Measurements from ENCODE around the gene HNRNPR.
A peak's percentile ranks its signal among the peaks of the same experiment; 100 is the strongest.
"Not testable (repeated sequence)": the region's sequence is repeated elsewhere in the genome, so short reads cannot be mapped to it uniquely, and the experiment has no call there.

HNRNPR gene

GRCh38 chr1:23273450-23274133 lies 70.5 kb downstream of the HNRNPR start:
- H2BK5ac ChIP-seq (ENCODE audit: low read depth, low read length, poor library complexity, severe bottlenecking), result no peak overlapping the region
- peak; percentile 85 for DNase-seq
- H3K27ac ChIP-seq (ENCODE audit: low read length, poor library complexity, severe bottlenecking), result no peak overlapping the region
- no peak overlapping the region for H3K14ac ChIP-seq (ENCODE audit: low read length in 2 of 2)
- no peak overlapping the region for H3K4ac ChIP-seq (ENCODE audit: low read depth in 1 of 2, low read length in 2 of 2)
- no peak overlapping the region for H3K4me2 ChIP-seq (ENCODE audit: low read length, poor library complexity, severe bottlenecking)
- no peak overlapping the region for H2BK15ac ChIP-seq (ENCODE audit: low read depth, poor library complexity, severe bottlenecking)
- no peak overlapping the region for H2AK5ac ChIP-seq (ENCODE audit: low read length, severe bottlenecking)
- H3K18ac ChIP-seq (ENCODE audit: low read depth in 1 of 2, low read length in 2 of 2), result no peak overlapping the region
- H3K9ac ChIP-seq (ENCODE audit: low read length), result no peak overlapping the region
- H3K4me3 ChIP-seq (ENCODE audit: insufficient read depth in 1 of 2, low read depth in 1 of 2, low read length in 2 of 2), result no peak overlapping the region
- WGBS, result 74% methylated on average over 7 of the region's 8 CpGs
- no peak overlapping the region for H2BK120ac ChIP-seq (ENCODE audit: low read depth, low read length)
- no peaks in the 10 kb centered on the region for H3K27me3 ChIP-seq (ENCODE audit: control insufficient read depth in 1 of 2, insufficient read depth in 1 of 2, low read length in 2 of 2)
- no peaks in the 10 kb centered on the region for H3K9me3 ChIP-seq (ENCODE audit: control insufficient read depth, low read length)
- peaks cover under 1% of the 10 kb centered on the region for H3K79me1 ChIP-seq (replicated peaks; ENCODE audit: low read length, poor library complexity, severe bottlenecking)
- H2AFZ ChIP-seq (ENCODE audit: low read depth, low read length), result no peak overlapping the region
- peaks cover 4 to 5% of the 10 kb centered on the region in 2 experiments for H3K36me3 ChIP-seq (ENCODE audit: control insufficient read depth in 1 of 2, insufficient read depth in 2 of 2, low read depth in 1 of 2, low read length in 2 of 2)
- H3K23ac ChIP-seq (ENCODE audit: low read length in 2 of 2), result no peak overlapping the region
- no peak overlapping the region for H2BK12ac ChIP-seq (ENCODE audit: low read length in 2 of 2)
- no peak overlapping the region for H4K91ac ChIP-seq (ENCODE audit: low read length)
- H3K4me1 ChIP-seq (ENCODE audit: control insufficient read depth, insufficient read depth, low read depth, low read length), result peaks cover 2% of the 10 kb centered on the region
- H4K8ac ChIP-seq (ENCODE audit: low read length), result no peak overlapping the region

GRCh38 chr1:23263380-23263887 lies 80.7 kb downstream of the HNRNPR start:
- no peak overlapping the region for H2BK120ac ChIP-seq (ENCODE audit: low read depth, low read length)
- H3K14ac ChIP-seq (ENCODE audit: low read length in 2 of 2), result no peak overlapping the region
- no peak overlapping the region for H4K8ac ChIP-seq (ENCODE audit: low read length)
- no peak overlapping the region for H3K4me3 ChIP-seq (ENCODE audit: insufficient read depth in 1 of 2, low read depth in 1 of 2, low read length in 2 of 2)
- no peak overlapping the region for H2BK12ac ChIP-seq (ENCODE audit: low read length in 2 of 2)
- H3K9ac ChIP-seq (ENCODE audit: low read length), result no peak overlapping the region
- no peak overlapping the region for H3K23ac ChIP-seq (ENCODE audit: low read length in 2 of 2)
- H3K4ac ChIP-seq (ENCODE audit: low read depth in 1 of 2, low read length in 2 of 2), result no peak overlapping the region
- H3K18ac ChIP-seq (ENCODE audit: low read depth in 1 of 2, low read length in 2 of 2), result no peak overlapping the region
- H3K4me1 ChIP-seq (ENCODE audit: control insufficient read depth, insufficient read depth, low read depth, low read length), result no peaks in the 10 kb centered on the region
- no peaks in the 10 kb centered on the region for H3K79me1 ChIP-seq (replicated peaks; ENCODE audit: low read length, poor library complexity, severe bottlenecking)
- H3K4me2 ChIP-seq (ENCODE audit: low read length, poor library complexity, severe bottlenecking), result no peak overlapping the region
- H2BK5ac ChIP-seq (ENCODE audit: low read depth, low read length, poor library complexity, severe bottlenecking), result no peak overlapping the region
- no peak overlapping the region for H3K27ac ChIP-seq (ENCODE audit: low read length, poor library complexity, severe bottlenecking)
- no peak overlapping the region for H2AK5ac ChIP-seq (ENCODE audit: low read length, severe bottlenecking)
- no peaks in the 10 kb centered on the region for H3K9me3 ChIP-seq (ENCODE audit: control insufficient read depth, low read length)
- no peak overlapping the region for H2AFZ ChIP-seq (ENCODE audit: low read depth, low read length)
- H4K91ac ChIP-seq (ENCODE audit: low read length), result no peak overlapping the region
- no peak for DNase-seq
- 89% methylated on average over 1 of the region's 3 CpGs for WGBS
- H3K36me3 ChIP-seq (ENCODE audit: control insufficient read depth in 1 of 2, insufficient read depth in 2 of 2, low read depth in 1 of 2, low read length in 2 of 2), result no peaks in the 10 kb centered on the region
- no peak overlapping the region for H2BK15ac ChIP-seq (ENCODE audit: low read depth, poor library complexity, severe bottlenecking)
- H3K27me3 ChIP-seq (ENCODE audit: control insufficient read depth in 1 of 2, insufficient read depth in 1 of 2, low read length in 2 of 2), result peaks cover 0 to 7% of the 10 kb centered on the region in 2 experiments

GRCh38 chr1:23258082-23258481 lies 86.0 kb downstream of the HNRNPR start:
- not testable (repeated sequence) for H3K9me3 ChIP-seq (ENCODE audit: control insufficient read depth, low read length); H2BK12ac ChIP-seq (ENCODE audit: low read length in 2 of 2); H2BK120ac ChIP-seq (ENCODE audit: low read depth, low read length); H4K91ac ChIP-seq (ENCODE audit: low read length); H3K27me3 ChIP-seq (ENCODE audit: control insufficient read depth in 1 of 2, insufficient read depth in 1 of 2, low read length in 2 of 2); H2AFZ ChIP-seq (ENCODE audit: low read depth, low read length); H2AK5ac ChIP-seq (ENCODE audit: low read length, severe bottlenecking); H3K23ac ChIP-seq (ENCODE audit: low read length in 2 of 2); H3K18ac ChIP-seq (ENCODE audit: low read depth in 1 of 2, low read length in 2 of 2); H2BK15ac ChIP-seq (ENCODE audit: low read depth, poor library complexity, severe bottlenecking); H3K4me3 ChIP-seq (ENCODE audit: insufficient read depth in 1 of 2, low read depth in 1 of 2, low read length in 2 of 2); H3K9ac ChIP-seq (ENCODE audit: low read length); H4K8ac ChIP-seq (ENCODE audit: low read length); H3K27ac ChIP-seq (ENCODE audit: low read length, poor library complexity, severe bottlenecking); H3K36me3 ChIP-seq (ENCODE audit: control insufficient read depth in 1 of 2, insufficient read depth in 2 of 2, low read depth in 1 of 2, low read length in 2 of 2); H3K79me1 ChIP-seq (replicated peaks; ENCODE audit: low read length, poor library complexity, severe bottlenecking); H3K14ac ChIP-seq (ENCODE audit: low read length in 2 of 2); H3K4me2 ChIP-seq (ENCODE audit: low read length, poor library complexity, severe bottlenecking); DNase-seq; H3K4ac ChIP-seq (ENCODE audit: low read depth in 1 of 2, low read length in 2 of 2); H3K4me1 ChIP-seq (ENCODE audit: control insufficient read depth, insufficient read depth, low read depth, low read length); H2BK5ac ChIP-seq (ENCODE audit: low read depth, low read length, poor library complexity, severe bottlenecking)
- 81% methylated on average over 1 of the region's 2 CpGs for WGBS

GRCh38 chr1:23257371-23257770 lies 86.7 kb downstream of the HNRNPR start:
- 96% methylated on average over 19 of the region's 34 CpGs for WGBS

More at GRCh38 chr1:23257371-23257770, 86.7 kb downstream of the HNRNPR start:
- not testable (repeated sequence) for H3K18ac ChIP-seq (ENCODE audit: low read depth in 1 of 2, low read length in 2 of 2); H2BK15ac ChIP-seq (ENCODE audit: low read depth, poor library complexity, severe bottlenecking); H2BK120ac ChIP-seq (ENCODE audit: low read depth, low read length); H3K9ac ChIP-seq (ENCODE audit: low read length); H3K27me3 ChIP-seq (ENCODE audit: control insufficient read depth in 1 of 2, insufficient read depth in 1 of 2, low read length in 2 of 2); H3K9me3 ChIP-seq (ENCODE audit: control insufficient read depth, low read length); H3K4me3 ChIP-seq (ENCODE audit: insufficient read depth in 1 of 2, low read depth in 1 of 2, low read length in 2 of 2); H3K36me3 ChIP-seq (ENCODE audit: control insufficient read depth in 1 of 2, insufficient read depth in 2 of 2, low read depth in 1 of 2, low read length in 2 of 2); H2AK5ac ChIP-seq (ENCODE audit: low read length, severe bottlenecking); H3K4me1 ChIP-seq (ENCODE audit: control insufficient read depth, insufficient read depth, low read depth, low read length); DNase-seq; H3K27ac ChIP-seq (ENCODE audit: low read length, poor library complexity, severe bottlenecking); H3K14ac ChIP-seq (ENCODE audit: low read length in 2 of 2); H2AFZ ChIP-seq (ENCODE audit: low read depth, low read length); H2BK12ac ChIP-seq (ENCODE audit: low read length in 2 of 2); H4K91ac ChIP-seq (ENCODE audit: low read length); H4K8ac ChIP-seq (ENCODE audit: low read length); H3K79me1 ChIP-seq (replicated peaks; ENCODE audit: low read length, poor library complexity, severe bottlenecking); H3K4ac ChIP-seq (ENCODE audit: low read depth in 1 of 2, low read length in 2 of 2); H2BK5ac ChIP-seq (ENCODE audit: low read depth, low read length, poor library complexity, severe bottlenecking); H3K23ac ChIP-seq (ENCODE audit: low read length in 2 of 2); H3K4me2 ChIP-seq (ENCODE audit: low read length, poor library complexity, severe bottlenecking)

All from mesenchymal stem cell (in vitro differentiated cells and primary cell).